Thymus (tissue), 11 donors: ENCODE results near the gene HAUS6. TPM values are rescaled to one million over a fixed set of nuclear protein-coding genes. Genes with fewer than 3 reads are reported as not detected.
"Not testable (repeated sequence)": the region's sequence is repeated elsewhere in the genome, so short reads cannot be mapped to it uniquely, and the experiment has no call there.

Source experiments
- DNase-seq, 9 donors: peaks; one replicate each; pipeline ENCODE4 v3.0.0-alpha.2; 2013; ENCODE audit warnings: low spot score in 9 of 9, low read depth in 6 of 9, missing footprints in 1 of 9
- H3K27ac ChIP-seq, 2 donors: one replicate each; pipeline ENCODE4 v1.5.1; 2013; ENCODE audit warnings: control low read depth in 1 of 2, low read depth in 1 of 2, low read length in 1 of 2, mild to moderate bottlenecking in 1 of 2, moderate library complexity in 1 of 2
- H3K27me3 ChIP-seq, 2 donors: one replicate each; pipeline ENCODE4 v1.5.1; 2013; ENCODE audit warnings: low read length in 1 of 2; ENCODE audit not compliant: control insufficient read depth in 2 of 2, insufficient read depth in 1 of 2
- H3K36me3 ChIP-seq, 2 donors: one replicate each; pipeline ENCODE4 v1.5.1; 2013; ENCODE audit warnings: low read length in 1 of 2, mild to moderate bottlenecking in 1 of 2, moderate library complexity in 1 of 2; ENCODE audit not compliant: control insufficient read depth in 2 of 2, insufficient read depth in 2 of 2
- H3K4me1 ChIP-seq, 2 donors: one replicate each; pipeline ENCODE4 v1.5.1; 2013; ENCODE audit warnings: low read length in 2 of 2; ENCODE audit not compliant: control insufficient read depth in 2 of 2, insufficient read depth in 2 of 2
- H3K4me3 ChIP-seq, 2 donors: one replicate each; pipeline ENCODE4 v1.5.1; 2013; ENCODE audit warnings: low read length in 2 of 2, control low read depth in 1 of 2, mild to moderate bottlenecking in 1 of 2
- H3K9me3 ChIP-seq, 2 donors: one replicate each; pipeline ENCODE4 v1.5.1; 2013; ENCODE audit warnings: low read length in 1 of 2, mild to moderate bottlenecking in 1 of 2; ENCODE audit not compliant: control insufficient read depth in 2 of 2, insufficient read depth in 1 of 2
- WGBS: extraction: QIAGEN DNeasy Blood & Tissue Kit; methylation state at CpG from one replicate; pipeline ENCODE4 v1.1.7; 2013; 5-methylcytosine and 5-hydroxymethylcytosine counted together
- polyA plus RNA-seq: library from polyadenylated mRNA; stranded (reverse); fragments of 200-250 nt; gene quantifications from one replicate; pipeline ENCODE4 v1.2.3, GENCODE V29; 2013
- total RNA-seq: library from RNA; stranded (reverse); fragments of 120-200 nt; gene quantifications from one replicate; pipeline ENCODE4 v1.2.4, GENCODE V29; 2013
- donor health status: healthy.

Gene HAUS6
- total and polyA plus RNA-seq, 2 donors = 10.8 to 23.8 TPM

DNA sequence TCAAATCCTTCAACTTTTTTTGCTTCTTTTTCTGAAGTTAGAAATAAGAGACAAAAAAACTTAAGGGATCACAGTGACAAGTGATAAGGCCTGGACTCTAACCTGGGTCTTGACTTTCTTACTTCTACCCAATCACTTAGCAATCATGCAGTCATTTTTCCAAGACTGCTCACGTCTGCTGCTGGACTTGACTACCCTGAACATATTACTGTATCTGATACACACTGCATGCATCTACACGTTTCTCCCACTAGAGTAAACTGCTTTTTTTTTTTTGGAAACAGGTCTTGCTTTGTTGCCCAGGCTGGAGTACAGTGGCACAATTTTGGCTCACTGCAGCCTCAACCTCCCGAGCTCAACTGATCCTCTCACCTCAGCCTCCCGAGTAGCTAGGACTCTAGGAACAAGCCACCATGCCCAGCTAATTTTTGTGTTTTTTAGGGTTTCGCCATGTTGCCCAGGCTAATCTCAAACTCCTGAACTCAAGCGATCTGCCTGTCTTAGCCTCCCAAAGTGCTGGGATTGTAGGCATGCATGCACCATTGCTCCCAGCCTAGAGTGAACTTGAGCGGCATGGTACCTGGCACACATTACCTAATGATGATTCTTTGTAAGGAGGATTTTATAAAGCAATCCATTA is 17.2 kb upstream of the HAUS6 start:
- Histone ChIP-seq H3K36me3 (peaks cover 37 to 76% of the 10 kb centered on the region in 2 donors), H3K27me3 (no peaks in the 10 kb centered on the region), H3K27ac (peak overlapping the region in 1 of 2 donors; percentile 11), H3K4me1 (peaks cover 0 to 6% of the 10 kb centered on the region in 2 donors), H3K9me3 (no peaks in the 10 kb centered on the region), H3K4me3 (no peak overlapping the region)
- 96% methylated on average over 7 of the region's 7 CpGs for WGBS
- DNase-seq = no peak

GRCh38 chr9:19119246-19119645 is 16.5 kb upstream of the HAUS6 start:
- WGBS = 74% methylated on average over 3 of the region's 3 CpGs
- H3K36me3 ChIP-seq = peaks cover 39 to 77% of the 10 kb centered on the region in 2 donors
- no peaks in the 10 kb centered on the region for H3K9me3 ChIP-seq
- peaks cover 0 to 5% of the 10 kb centered on the region in 2 donors for H3K4me1 ChIP-seq
- H3K4me3 ChIP-seq = no peak overlapping the region
- H3K27ac ChIP-seq = no peak overlapping the region
- H3K27me3 ChIP-seq = no peaks in the 10 kb centered on the region
- no peak for DNase-seq

- H3K4me1 ChIP-seq = no peaks in the 10 kb centered on the region
- 98% methylated on average over 5 of the region's 5 CpGs for WGBS
- peaks cover 39 to 66% of the 10 kb centered on the region in 2 donors for H3K36me3 ChIP-seq
- no peaks in the 10 kb centered on the region for H3K9me3 ChIP-seq
- no peak overlapping the region for H3K27ac ChIP-seq
- no peak overlapping the region for H3K4me3 ChIP-seq
- no peaks in the 10 kb centered on the region for H3K27me3 ChIP-seq
- no peak for DNase-seq
These were observed 14.5 kb upstream of the HAUS6 start for GRCh38 chr9:19117039-19117716.

DNA sequence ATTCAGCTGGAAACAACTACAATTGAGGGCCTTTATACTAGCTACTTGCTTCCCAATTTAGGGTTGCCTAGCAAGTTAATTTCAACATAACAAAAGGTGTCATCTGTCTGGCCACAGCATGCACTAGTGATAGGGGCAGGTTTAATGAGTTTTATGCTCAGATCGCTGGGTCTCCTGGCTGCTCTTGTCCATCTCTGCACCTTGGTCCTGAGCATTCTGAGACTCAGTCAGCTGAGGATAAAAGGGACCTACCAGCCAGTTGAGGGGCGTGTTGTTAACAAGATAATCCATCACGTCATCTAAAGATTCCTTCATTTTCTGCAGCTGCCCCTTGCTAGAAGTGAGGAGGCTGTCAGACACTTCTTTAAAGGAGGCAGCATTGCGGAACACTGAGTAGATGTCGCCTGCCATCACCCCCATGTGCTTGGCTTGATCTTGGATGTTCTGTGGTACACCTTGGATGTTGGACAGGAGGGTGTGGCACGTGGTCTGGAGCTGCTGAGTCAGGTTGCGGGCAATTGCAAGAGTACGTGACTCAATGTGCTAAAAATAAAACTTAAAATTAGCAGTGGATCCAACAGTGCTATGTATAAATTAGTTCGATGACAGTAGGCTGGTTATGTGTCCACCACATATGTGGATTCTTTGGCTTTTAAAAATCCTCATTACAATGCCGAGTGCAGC is 13.5 kb upstream of the HAUS6 start:
- Histone ChIP-seq H3K36me3 (peaks cover 39 to 60% of the 10 kb centered on the region in 2 donors), H3K27me3 (no peaks in the 10 kb centered on the region), H3K9me3 (no peaks in the 10 kb centered on the region), H3K4me1 (no peaks in the 10 kb centered on the region), H3K27ac (no peak overlapping the region), H3K4me3 (no peak overlapping the region)
- no peak for DNase-seq
- 96% methylated on average over 10 of the region's 10 CpGs for WGBS

DNA sequence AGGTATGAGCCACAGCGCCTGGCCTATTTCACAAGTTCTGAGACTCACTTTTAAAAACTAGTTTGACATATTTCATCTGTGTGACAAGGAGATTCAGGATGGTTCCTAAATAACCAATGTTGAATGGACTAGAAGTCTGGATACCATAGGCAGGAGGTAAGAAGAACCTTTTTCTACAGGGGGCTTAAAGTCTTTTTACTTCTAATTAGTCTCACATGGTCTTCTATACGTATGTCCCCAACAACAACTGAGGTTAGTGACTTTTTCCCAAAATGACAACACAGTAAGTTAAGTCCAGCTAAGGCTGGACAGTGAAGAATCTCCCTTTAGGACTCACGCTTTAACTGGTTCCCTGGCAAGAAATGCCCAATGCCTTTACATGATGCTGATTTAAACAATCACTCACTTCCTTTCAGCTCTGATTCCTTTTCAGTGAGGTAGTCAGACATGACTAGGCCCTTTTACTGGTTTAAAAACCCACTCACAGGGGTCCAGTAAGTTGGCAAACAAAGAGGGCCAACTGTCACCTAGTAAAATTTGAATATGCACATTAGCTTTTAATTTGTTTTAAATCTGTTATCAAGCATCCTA is 12.1 kb upstream of the HAUS6 start:
- WGBS = 98% methylated on average over 3 of the region's 3 CpGs
- H3K4me1 ChIP-seq = no peaks in the 10 kb centered on the region
- peaks cover 30 to 45% of the 10 kb centered on the region in 2 donors for H3K36me3 ChIP-seq

GRCh38 chr9:19113964-19114679 is 11.4 kb upstream of the HAUS6 start:
- no peak for DNase-seq
- no peak overlapping the region for H3K27ac ChIP-seq
- H3K9me3 ChIP-seq = no peaks in the 10 kb centered on the region
- peaks cover 24 to 38% of the 10 kb centered on the region in 2 donors for H3K36me3 ChIP-seq
- H3K27me3 ChIP-seq = no peaks in the 10 kb centered on the region
- H3K4me1 ChIP-seq = no peaks in the 10 kb centered on the region
- no peak overlapping the region for H3K4me3 ChIP-seq
- 98% methylated on average over 12 of the region's 12 CpGs for WGBS

More for the DNA sequence above, 12.1 kb upstream of the HAUS6 start:
- Histone ChIP-seq H3K4me3 (no peak overlapping the region), H3K27me3 (no peaks in the 10 kb centered on the region), H3K9me3 (no peaks in the 10 kb centered on the region), H3K27ac (no peak overlapping the region)
- DNase-seq = no peak

- H3K9me3 ChIP-seq, DNase-seq, H3K27me3 ChIP-seq, H3K27ac ChIP-seq, H3K4me1 ChIP-seq, H3K4me3 ChIP-seq: not testable (repeated sequence)
- H3K36me3 ChIP-seq = peaks cover 20 to 31% of the 10 kb centered on the region in 2 donors
- 97% methylated on average over 7 of the region's 7 CpGs for WGBS
These were observed 10.4 kb upstream of the HAUS6 start for GRCh38 chr9:19113064-19113611.

DNA sequence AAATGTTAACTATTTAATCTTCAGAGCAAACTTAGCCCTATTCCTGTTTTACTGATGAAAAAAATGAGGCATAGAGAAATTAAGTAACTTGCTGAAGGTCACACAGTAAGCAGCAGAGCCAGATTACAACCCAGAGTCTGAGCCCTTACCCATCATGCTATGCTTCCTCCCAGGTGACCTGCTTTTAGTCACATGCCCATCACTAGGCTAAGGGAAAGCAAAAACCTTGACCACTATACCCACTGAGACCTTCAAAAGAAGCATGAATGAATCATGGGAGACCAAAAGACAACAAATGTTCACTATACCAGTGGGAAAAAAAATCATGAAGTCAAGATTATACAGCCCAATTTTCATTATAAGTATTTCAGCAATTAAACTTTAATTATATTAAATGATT is 5.3 kb upstream of the HAUS6 start:
- DNase-seq = no peak
- H3K27me3 ChIP-seq = no peaks in the 10 kb centered on the region
- no peak overlapping the region for H3K4me3 ChIP-seq

More for the DNA sequence above, 5.3 kb upstream of the HAUS6 start:
- H3K4me1 ChIP-seq = peaks cover 0 to 3% of the 10 kb centered on the region in 2 donors
- no peaks in the 10 kb centered on the region for H3K9me3 ChIP-seq
- no peak overlapping the region for H3K27ac ChIP-seq
- H3K36me3 ChIP-seq = no peaks in the 10 kb centered on the region
